Cardiac septum (tissue), 1 donor: ENCODE measurements around the gene SIX2. TPM values are rescaled to one million over a fixed set of nuclear protein-coding genes. Genes with fewer than 3 reads are reported as not detected.

Experiments used
- DNase-seq: peaks from one replicate; pipeline ENCODE4 v3.0.0-alpha.2; 2020; ENCODE audit warnings: low spot score
- intact Hi-C: fragments of 100-400 bp; cut with DNase I; formaldehyde crosslinking; loops from one replicate; pipeline ENCODE4 v1.14.0; 2022
- total RNA-seq: library from RNA; stranded (reverse); fragmentation: NEBNext Ultra II Directional; extraction: Animal tissue kit (Norgen Biotek cat#: 25700); gene quantifications from one replicate; pipeline ENCODE4 v1.2.1, GENCODE V29; 2021
- donor health status: DM: no; HTN: no; CAD: no.

Gene SIX2
- total RNA-seq, 1 donor from 2014 or later: 0.89 TPM

DNA sequence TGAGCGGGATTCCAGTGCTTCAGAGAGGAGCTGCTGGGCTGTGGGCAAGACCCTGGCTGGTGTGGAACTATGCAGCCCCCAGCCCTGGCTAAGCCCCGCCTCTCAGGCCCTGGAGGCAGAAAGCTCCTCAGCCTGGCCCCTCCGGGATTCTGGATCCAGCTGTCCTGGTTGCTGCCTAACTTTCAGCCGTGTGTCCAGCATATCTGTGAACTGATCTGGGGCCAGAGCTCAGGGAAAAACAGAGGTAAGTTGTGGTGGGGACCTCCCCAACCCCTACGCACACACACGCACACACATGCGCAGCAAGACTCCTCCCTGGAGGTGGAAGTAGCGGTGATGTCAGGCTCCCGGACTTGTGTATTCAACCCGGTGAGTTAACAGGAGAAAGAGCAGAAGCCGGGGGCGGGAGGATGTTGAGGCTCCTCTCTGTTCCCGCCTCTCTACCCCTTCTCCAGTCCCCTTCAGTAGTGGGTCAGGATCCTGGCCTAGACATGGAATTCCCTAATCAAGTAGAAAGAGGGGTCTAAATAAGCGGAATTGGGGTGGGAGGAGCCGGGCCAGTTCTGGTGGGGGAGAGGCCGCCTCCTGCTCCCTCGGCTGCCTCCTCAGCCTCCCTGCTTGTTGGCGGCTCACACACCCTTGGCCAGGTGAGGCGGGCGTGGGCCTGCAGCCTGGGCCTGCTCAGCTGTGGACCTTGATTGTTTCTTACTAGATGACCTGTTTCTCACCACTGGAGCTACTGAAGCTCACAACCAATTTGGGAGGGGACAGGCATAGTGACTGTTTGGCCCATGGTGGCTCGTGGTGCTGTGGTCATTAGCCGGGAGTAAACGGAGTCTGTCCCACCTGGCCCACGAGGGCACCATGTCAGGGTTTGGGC lies 33.4 kb downstream of the SIX2 start:
- peak; percentile 71 for DNase-seq
- intact Hi-C loops: no loop called here

DNA sequence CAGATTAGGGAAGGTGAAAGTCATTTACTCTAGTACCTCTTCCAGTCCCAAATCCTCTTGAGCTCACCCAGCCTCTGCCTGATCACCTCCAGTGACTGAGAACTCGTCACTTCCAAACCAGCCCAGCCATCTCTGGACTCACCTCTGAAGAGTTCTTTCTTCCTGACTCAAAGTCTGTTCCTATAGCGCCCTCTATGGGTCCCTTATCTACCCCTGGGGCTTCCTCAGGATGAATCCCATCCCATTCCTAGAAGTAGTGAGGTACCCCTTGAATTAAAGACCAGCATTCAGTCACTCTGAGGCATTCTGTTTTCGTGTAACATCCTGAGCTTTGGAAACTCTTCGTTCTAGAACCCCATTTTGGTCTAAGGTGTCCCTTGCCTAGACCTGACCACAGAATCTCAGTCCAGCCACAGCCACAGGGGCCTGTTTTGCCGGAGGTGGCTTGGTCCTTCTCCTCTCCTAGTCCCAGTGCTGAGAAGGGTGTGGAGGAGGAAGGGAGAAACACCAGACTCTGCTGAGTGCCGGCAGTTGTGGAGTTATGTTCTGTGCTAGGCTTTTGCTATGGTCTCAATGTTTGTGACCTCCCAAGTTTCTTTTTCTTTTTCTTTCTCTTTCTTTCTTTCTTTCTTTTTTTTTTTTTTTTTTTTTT lies 35.1 kb downstream of the SIX2 start:
- peak; percentile 15 for DNase-seq
- intact Hi-C loops: no loop called here

- peak; percentile 57 for DNase-seq
- intact Hi-C loops: no loop called here
These were observed 36.3 kb downstream of the SIX2 start for GRCh38 chr2:44972771-44973535.

DNA sequence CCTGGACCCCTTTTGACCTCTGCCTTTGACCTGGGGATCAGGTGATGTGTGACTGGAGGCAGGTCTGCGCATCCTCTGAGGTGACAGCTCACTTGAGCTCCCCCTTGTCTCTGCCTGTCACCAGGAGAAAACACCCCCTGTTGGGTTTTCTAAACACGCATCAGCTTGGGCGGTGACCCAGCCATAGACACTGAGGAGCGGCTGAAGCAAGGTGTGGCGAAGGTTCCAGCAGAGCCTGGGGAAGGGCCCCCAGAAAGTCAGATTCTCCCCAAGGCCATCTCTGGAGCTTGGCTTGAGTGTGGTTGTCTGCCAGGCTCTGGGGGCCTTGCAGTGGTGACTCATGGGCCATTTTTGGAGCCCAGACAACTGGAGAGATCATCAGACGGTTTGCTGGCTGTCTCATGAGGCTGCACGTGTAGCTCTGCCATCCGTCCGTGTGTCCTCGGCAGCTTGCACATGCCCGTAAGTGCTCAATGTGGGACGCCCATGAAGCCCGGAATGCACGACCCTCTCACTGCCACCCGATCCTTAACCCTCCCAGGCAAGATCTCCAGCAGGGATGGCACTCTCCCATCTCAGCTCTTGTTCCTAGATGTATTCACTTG lies 38.3 kb downstream of the SIX2 start:
- intact Hi-C loops: no loop called here
- peak; percentile 74 for DNase-seq

DNA sequence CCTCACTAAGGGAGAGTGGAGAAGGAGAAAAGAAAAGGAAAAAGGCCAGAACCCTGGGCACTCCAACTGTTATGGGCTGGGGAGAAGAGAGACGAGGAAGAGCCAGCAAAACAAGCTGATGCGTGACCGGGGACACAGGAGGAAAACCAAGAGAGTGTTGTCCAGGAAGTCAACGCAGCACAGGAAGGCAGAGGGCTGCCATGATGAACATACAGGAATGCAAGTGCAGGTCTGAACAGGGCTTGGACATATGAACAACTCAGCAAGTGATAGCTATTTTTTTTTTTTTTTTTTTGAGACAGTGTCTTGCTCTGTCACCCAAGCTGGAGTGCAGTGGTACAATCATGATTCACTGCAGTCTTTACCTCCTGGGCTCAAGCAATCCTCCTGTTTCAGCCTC lies 39.3 kb downstream of the SIX2 start:
- peak; percentile 38 for DNase-seq
- intact Hi-C loops: no loop called here

- intact Hi-C loops: no loop called here
- DNase-seq: peak; percentile 50
These were observed 41.4 kb downstream of the SIX2 start for GRCh38 chr2:44967727-44968432.

DNA sequence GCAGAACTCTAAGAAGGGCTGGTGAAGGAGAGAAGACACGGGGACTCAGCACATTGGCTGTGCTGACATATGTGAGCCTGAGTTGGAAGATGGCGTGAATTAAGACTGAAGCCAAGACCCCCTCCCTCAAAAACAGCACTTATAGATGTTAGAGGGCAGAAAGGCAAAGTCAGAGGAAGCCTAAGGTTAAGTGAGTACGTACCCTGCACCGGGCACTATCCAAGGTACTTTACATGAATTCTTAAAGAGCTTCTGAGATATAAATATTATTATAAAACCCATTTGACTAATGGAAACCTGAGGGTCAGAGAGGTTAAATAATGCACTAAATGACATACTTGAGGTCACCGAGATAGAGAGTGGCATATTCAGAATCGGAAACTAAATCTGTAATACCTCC lies 42.2 kb downstream of the SIX2 start:
- DNase-seq: no peak
- intact Hi-C loops: no loop called here

DNA sequence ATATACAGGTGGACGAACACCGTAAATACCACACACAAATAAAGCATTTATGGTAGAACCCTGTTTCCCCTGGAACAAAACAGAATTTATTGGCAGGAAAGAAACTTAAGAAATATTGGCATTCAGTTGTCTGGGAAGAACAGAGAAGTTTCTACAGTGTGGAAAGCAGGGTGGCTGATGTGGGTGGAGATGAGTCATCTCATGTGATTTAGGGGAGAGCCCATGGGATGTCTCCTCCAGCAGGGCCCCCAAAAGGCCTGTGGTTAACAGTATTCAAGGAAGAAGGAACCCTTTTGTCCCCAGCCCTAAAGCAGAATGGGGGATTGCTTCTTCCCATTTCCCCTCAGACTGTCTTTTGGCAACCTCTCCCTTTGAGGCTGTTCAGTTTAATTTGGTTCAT lies 43.6 kb downstream of the SIX2 start:
- intact Hi-C loops: no loop called here
- DNase-seq: no peak

DNA sequence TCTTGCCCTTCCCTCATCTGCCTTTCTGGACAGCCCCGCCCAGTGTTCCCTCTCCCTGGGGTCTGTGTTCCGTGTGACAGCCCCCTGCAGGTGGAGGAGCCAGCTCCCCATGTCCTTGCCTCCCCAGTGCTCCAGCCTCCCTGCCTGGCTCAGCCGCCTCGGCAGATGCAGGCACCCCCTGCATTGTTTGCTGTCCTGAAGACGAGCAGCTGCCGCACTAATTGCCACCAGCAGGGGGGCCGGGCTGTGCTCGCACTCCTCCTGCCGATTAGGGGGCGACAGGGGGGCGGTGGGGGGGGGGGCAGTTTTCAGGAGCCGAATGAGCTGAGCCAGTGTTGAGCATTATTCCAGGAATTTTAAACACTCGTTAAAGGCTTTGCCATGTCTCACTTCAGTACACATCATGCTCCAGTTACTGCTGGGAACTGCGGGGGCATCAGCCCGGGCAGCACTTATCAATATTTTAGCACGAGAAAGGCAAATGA lies 44.5 kb downstream of the SIX2 start:
- intact Hi-C loops: no loop called here

DNA sequence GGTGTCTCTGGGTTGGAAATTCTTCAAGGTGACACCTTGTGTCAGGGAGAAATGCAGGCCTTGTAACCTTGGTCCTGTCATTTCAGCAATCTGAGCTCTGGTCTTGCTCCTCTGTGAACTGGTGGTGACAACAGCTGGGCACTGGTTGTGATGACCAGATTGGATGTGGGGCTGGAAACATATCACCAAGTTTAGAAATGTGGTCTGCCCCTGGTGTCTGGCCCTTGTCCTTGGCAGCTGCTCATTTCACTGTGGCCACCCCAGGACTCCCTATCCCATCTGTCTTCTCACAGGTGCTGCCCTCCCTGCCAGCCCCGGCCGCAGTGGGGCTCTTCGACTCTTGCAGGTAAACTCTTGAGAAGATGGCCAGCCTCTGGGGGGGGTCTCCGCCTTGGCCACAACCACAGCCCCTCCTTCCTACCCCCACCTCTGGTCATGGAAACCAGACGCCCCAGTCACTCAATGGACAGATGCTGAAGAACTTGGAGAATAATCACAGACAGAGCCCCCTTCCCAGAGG lies 47.0 kb downstream of the SIX2 start:
- intact Hi-C loops: no loop called here

More for the DNA sequence above, 44.5 kb downstream of the SIX2 start:
- no peak for DNase-seq

GRCh38 chr2:44960871-44961270 lies 48.4 kb downstream of the SIX2 start:
- no peak for DNase-seq
- intact Hi-C loops: no loop called here

More for the DNA sequence above, 47.0 kb downstream of the SIX2 start:
- DNase-seq: no peak

DNA sequence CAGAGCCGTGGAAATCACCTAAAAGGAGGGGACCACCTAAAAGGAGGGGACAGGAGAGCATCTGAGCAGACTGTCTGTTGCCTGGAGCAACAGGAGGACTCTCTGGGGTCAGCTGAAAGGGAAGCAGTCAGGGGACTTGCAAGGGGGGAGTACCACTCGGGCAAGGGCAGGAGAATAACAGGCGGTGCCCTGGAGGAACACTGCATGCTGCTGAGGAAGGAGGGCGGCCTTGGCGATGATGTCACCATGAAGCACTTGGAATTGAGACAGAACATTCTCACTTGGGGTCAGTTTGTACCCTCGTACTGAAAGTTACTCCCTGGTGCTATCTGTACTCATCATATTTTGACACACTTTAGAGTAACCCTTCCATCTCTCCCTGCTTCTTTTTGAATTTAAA lies 49.4 kb downstream of the SIX2 start:
- intact Hi-C loops: loop anchor here (5.0 to 10.0 kb wide), 2 partner anchors 395 to 568 kb away; no protein-coding TSS in a partner anchor
- DNase-seq: no peak

DNA sequence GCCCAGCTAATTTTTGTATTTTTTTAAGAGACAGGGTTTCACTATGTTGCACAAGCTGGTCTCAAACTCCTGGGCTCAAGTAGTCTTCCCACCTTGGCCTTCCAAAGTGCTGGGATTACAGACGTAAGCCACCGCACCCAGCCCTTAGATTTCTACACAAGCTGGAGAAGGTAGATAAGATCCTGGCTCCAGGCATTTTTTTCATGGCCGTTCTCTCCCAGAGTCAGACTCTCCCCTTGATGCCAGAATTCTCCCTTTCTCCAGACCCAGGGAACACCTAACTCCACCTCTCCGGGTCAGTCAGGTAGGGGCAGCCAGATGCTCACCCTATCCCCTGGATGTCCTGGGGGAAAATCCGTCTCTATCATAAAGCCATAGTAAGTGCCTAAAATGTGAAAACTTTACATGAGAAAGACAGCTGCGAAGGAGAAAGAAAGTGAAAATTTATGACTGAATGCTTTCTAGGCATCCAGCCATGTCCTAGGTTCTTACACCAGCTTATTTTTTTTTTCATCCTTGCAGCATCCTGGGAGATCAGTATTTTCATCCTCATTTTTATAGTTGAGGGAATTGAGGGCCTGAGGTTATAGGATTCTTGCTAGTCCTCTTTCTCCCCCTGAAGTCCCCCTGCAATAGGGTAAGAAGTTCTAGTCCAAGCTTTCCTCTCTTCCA lies 51.5 kb downstream of the SIX2 start:
- intact Hi-C loops: loop anchor here (5.0 to 10.0 kb wide), 2 partner anchors 393 to 565 kb away; no protein-coding TSS in a partner anchor
- DNase-seq: no peak

DNA sequence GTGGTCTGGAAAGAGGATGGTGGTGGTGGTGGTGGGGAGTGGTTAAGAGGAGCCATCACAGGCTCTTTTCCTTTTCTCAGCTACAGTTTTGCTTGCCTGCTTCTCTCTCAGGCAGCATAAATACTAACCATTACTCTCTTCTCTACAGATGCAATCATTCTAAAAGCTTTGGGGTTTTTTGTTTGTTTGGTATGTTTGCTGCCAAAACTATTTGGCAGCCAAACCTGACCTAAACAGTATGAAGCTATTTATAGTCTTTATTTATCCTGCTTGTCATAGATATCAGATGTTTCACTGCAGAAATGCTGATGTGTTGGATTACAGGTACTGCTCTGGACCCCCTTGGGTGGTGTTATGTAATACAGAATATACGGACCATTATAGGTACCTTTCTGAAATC lies 52.4 kb downstream of the SIX2 start:
- DNase-seq: no peak
- intact Hi-C loops: loop anchor here (5.0 to 10.0 kb wide), 2 partner anchors 392 to 565 kb away; no protein-coding TSS in a partner anchor

DNA sequence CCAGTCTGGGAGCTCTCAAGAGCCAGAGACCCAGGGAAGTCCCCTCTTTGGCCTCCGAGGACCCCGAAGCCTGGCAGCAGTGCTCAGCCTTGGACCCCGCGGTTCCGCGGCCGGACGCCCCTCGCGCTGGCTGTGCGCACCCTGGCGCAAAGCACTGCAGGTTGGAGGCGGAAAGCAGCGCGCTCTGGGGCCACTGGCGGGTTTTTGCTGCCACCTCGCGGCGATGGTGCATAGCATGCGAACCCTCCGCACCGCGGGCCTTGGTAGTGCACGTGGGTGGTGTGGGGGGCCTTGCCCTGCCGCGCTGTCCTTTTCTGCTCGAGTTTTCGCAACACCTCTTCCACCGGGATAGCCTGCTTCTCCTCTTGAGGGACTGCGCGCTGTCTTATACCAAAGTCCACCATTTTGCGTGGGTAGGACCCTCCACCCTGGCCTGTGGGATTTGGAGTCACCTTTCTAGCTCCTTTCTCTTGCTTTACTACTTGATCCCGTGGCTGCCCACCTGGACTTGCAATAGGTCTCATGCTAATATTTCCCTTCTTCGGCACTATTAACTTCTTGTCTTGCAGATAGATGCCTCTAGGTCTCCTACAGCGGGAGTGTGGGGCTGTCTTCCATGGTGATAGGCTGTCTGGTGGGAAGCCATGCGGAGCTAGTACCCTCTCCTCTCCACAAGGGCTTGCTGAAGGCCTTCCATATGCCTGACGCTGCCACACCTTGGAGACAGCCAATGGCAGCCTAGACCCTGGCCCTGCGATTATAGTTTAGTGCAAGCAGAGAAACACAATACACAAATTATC lies 53.5 kb downstream of the SIX2 start:
- DNase-seq: peak; percentile 85
- intact Hi-C loops: loop anchor here (2.0 to 10.0 kb wide), 3 partner anchors 391 to 563 kb away; no protein-coding TSS in a partner anchor
